Measurements from ENCODE around the gene PRDM16.

PRDM16 gene

DNA sequence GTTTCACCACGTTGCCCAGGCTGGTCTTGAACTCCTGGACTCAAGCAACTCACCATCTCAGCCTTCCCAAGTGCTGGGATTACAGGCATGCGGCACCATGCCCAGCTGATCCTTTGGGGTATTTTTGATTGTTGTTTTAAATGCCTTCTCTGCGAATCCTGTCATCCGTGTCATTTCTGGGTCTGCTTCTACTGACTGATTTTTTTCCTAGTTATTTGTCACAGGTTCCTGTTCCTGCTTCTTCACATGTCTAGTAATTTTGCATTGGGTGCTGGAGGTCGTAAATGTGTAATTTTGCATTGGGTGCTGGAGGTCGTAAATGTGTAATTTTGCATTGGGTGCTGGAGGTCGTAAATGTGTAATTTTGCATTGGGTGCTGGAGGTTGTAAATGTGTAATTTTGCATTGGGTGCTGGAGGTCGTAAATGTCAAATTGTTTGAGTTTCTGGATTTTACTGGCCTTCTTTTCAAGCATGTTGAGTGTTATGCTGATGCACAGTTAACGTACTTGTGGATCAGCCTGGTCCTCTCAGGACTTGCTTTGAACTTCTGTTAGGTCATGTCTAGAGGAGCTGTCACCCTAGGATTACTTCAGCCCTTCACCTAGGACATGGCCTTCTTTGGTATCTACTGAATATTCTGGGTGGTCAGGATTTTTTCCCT lies 381.3 kb downstream of the PRDM16 start:
- DNase-seq, result no peak

DNA sequence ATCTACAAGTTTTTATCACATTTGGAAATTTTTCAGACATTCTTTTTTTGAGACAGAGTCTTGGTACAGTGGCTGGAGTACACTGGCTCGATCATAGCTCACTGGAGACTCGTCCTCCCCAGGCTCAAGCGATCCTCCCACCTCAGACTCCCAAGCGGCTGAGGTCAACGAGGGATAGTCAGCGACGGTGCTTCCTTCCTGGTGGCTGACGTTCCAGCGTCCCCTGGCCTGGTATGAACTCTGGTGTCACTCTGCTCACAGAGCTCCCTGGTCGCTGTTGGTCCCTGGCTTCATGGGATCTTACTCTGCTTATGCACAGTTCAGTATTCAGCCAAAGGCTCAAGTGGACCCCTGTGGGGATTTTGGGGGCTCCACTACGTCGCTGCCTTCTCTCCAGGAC lies 382.0 kb downstream of the PRDM16 start:
- no peak for DNase-seq

- no peak for DNase-seq
These were observed 383.2 kb downstream of the PRDM16 start for GRCh38 chr1:3451994-3452865.

GRCh38 chr1:3452866-3453175 lies 383.8 kb downstream of the PRDM16 start:
- DNase-seq, result no peak

DNA sequence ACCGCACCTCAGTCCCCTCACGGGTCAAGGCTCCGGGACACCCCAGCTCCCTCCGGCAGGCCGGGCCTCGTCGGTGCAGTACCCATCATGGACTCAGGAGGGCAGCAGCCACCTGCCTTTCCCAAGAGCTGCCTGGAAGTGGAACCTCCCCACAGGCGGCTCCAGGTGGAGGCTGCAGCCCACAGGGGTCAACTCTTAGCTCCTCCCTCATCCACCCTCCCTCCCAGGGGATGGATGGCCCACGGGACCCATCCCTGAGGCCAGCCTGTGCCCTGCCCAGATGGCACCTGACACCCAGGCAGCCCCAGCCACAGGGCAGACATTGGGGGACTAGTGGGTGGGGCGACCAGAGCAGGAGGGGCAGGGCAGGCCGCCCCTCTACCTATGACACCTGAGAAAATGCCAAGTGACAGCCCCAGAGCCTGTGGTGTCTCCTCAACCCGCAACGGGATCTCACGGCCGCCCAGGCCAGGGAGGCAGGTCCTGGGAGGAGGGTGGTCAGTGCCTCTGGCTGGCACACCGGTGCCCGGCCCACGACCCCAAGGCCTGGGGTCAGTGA lies 384.3 kb downstream of the PRDM16 start:
- DNase-seq, result peak; percentile 25

DNA sequence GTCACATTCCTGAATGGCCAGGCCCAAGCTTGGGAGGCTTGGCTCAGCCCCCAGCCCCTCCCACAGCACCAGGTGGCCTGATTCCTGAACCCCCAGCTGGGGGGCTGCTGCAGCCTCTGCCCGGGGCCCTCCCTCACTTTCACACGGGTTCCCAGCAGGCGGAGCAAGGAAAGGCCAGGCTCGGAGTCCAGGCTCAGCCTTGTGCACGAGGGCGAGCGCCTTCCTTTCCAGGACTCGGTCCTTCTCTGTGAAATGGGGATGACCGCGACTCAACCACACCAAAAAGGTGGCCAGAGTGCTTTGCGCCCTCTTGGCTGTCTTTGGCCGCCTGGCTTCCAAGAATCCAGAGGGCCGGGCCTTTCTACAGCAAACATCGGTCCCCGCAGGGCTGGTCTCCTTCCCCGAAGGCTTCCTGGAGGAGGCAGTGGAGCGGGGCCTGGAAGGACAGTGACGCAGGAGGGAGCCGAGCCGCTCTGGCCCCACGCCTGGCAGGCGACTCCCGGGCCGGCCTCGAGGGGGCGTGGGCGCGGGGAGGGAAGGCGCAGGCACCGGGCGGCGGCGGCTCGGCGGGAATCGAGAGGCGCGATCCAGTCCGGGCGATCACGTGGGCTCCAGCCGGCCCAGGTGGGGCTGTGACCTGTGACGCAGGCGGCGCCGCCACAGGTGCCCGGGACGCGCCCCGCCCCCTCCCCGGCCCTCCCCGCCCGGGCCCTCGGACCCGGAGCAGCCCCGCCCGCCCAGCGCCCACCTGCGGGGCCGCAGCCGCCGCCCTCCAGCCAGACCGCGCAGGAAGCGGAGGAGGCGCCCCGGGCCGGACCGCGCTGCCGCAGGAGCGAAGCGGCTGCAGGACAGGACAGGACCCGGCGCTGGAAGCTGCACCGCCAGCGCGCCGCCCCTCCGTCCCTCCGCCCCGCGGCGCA lies 385.1 kb downstream of the PRDM16 start, which contains the start of gene ARHGEF16:
ARHGEF16 (plus strand) TSS at position 775 of the 920 bp plus-strand sequence. CDS start 8,420 bp downstream, outside the sequence.
- DNase-seq, result peak; percentile 49

- peak; percentile 20 for DNase-seq
These were observed 386.0 kb downstream of the PRDM16 start for GRCh38 chr1:3454811-3455618.

DNA sequence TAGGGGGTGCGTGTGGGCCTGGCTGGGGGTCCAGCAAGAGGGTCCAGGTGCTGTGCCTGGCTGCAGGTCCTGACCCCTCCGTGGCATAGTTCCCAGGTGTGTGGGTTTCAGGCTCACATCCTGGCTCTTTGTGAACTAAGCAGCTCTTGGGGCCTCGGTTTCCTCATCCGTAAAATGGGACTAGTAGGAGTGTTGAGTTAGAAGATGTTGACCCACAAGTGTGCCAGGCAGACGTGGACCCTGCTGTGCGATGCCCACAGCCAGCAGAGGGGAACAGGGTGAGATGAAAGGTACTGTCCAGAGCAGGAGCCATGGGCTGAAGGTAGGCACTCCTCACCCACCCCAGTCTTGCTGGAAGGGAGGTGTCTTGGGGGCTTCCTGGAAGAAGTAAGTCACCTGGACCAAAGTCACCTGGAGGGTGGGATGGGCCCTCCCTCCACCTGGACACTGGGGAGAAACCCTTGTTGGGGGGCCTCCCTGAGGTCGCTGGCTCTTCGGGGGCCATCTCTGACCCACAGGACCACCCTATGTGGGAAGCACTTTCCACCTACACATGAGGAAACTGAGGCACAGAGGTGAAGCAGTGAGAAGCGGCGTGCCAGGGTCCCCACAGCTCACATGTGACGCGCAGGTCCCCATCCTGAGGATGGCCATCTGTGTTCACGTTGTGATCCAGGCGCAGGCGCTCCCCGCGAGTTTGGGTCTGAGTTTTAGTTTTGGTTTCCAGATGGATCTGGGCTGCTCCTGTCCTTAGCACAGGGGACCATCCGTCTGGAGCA lies 386.9 kb downstream of the PRDM16 start:
- DNase-seq, result no peak

GRCh38 chr1:3456449-3456963 lies 387.5 kb downstream of the PRDM16 start:
- no peak for DNase-seq

GRCh38 chr1:3456964-3457909 lies 388.2 kb downstream of the PRDM16 start:
- no peak for DNase-seq

DNA sequence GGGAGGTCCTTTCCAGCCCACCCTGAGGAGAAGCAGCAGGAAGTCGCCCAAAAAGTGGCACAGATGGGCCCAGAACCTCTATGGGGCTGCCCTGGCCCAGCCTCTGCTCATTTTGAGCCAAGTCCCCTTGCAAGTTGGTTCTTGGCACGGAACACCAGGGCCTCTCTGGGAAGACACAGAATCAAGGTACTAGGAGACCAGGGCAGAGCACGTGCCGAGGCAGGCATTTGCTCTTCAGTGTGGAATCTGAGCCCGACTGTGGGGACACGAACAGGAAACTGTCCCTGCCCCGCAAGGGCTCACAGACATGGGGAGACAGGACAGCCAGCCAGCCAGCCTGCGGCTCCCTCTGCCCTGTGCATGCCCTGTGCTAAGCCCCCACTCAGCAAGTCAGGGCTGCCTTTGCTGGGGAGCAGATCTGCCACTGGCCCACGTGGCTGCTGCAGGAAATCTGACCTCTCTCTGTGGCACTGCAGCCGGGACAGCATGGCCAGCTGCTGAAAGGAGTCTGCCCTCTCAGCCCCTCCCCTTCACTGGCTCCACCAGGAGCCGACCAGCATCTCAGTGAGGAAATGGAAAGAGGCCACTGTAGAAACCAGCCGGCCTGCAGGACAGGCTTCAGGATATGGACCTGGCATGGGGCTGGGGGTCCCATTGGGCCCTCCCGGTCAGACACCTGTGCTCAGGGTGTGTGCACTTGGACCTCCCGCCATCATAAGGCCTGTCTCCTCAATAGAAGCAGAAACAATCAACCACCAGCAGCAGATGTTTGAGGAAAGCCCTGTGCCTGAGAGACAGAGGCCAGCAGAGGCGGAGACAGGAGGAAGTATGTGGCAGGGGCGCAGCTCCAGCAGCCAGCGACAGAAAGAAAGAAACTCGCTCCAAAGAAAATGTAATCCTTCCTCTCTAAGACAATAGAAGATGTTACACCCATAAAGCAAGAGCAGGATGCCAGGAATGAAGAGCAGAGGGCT lies 389.2 kb downstream of the PRDM16 start:
- no peak for DNase-seq

DNA sequence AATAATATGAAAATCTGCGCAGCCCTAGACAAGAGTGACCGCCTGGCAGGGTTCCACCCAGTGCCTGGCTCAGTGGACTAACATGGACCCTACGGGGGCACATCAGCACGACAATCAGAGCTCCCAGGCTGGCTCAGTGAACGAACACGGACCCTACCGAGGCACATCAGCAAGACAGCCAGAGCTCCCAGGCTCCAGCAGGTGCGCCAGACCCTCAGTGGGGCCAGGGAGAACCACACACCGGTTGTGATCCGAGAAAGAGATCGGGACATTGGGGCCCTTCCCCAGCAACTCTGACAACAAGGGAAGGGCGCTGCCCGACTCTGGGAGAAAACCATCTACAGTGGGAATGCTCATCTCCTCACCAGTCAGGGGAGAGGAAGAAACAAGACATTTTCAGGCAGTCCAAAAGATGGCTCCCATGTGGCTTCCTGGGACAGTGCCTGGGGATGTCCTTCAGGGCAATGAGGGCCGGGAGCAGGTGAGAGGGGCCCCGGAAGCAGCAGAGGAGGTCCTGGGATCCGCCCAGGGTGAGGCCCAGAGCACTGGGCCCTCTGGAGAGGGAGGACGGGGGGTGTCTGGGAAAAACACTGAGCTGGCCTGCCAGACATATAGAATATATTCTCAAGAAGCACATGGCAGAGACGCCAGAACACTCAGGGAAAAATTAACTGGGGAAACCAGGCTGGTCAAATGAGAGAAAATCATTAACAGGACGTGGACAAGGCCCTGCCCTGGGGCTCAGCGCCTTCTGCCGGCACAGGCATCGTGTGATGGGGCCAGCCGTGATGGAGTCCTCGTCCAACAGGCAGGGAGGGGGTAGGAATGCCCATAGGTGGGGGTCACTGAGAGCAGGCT lies 390.3 kb downstream of the PRDM16 start:
- no peak for DNase-seq

DNA sequence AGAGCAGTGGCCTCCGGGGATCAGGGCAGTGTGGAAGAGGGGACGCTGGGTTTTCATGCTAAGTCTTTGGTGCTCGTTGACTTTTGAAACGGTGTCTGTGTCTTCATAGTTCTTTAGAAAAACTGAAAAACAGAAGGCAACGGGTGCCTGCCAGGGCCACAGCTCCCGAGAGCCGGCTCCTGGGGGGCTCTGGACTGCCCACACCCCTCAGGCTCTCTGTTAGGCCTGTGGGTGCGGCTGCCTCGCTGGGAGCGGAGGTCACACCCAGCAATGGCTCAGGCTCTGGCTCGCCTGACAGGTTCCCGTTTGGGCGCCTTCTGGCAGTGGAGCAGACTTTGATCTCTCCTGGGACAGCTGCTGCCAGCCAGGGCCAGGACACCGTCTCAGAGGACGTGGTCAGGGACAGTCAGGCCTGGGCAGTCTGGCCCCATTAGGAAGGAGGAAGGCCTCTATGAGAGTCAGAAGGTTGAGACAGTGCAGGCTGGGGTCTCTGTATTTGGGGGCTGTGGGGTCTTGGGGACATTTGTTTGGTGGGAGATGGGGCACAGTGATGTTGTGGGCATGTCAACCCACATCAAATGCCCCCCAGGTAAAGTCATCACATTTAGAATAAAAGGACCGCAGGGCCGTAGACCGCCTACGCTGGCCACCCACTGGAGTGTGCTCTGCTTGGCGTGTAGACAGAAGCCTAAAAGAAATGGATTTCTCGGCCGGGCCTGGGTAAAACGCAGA lies 391.1 kb downstream of the PRDM16 start:
- DNase-seq, result no peak

DNA sequence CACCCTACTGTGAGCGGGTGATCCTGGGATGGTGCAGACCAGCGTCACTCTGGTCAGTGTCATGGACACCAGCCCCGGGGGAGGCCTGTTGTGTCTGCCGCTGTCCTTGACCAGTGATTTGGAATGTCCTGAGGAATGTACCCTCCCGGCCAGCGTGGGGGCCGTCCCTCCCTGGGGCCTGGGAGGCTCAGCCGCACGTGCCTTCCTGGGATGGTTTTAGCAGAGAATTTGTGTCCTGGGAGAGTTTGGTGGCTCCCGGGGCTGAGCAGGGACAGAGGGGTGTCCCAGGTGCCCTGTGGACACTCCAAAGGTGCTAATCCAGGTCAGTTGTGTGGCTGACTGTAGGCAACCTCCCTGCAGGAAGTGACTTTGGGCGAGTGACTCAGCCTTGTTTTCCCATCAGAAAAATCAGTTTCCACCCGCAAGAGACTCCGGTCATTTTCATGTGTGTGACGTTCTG lies 391.7 kb downstream of the PRDM16 start:
- DNase-seq, result no peak

DNA sequence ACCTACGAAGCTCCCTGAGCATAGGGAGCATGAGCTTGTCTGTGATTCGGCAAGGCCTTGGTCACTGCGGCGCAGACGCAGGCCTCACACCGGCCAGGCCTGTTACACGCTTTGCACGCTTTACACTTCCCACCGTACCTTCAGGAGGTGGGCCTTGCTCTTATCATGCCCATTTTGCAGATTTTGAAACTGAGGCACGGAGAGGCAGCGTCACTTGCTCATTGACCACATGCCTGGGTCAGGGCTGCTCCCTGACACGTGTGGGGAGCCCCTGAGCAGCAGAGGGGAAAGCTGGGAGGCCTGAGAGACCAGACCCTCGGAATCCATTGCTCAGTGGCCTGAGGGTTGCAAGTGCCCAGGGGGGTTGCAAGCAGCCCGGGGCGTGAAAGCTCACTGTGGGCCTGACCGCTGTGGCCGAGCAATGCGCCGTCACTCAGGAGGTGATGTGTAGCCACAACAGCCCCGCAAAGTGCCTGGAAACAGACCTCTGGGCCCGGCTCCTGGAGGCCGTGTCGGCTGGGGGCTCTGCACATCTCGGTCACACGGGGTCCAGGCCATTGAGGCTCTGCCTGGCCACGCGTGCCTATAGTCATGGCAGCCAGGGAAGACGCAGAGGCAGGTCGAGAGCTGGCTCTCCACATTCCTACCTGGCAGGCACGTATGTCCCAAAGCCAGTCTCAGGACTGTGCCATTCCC lies 392.4 kb downstream of the PRDM16 start:
- DNase-seq, result no peak

GRCh38 chr1:3461934-3462275 lies 392.9 kb downstream of the PRDM16 start:
- DNase-seq, result no peak

Data from NCI-H1048 (cell line).